GM12874 (cell line): Measurements from ENCODE around the gene TTLL3.

Source experiments
- CTCF ChIP-seq: IDR thresholded peaks from 2 replicates; pipeline ENCODE4 v1.5.1; 2011; ENCODE audit warnings: low read depth, mild to moderate bottlenecking, control low read depth, low read length, moderate library complexity; ENCODE audit not compliant: insufficient read depth

Gene TTLL3

GRCh38 chr3:9768141-9768775, 41.8 kb upstream of the TTLL3 start:
- no peak for TF ChIP-seq CTCF

DNA sequence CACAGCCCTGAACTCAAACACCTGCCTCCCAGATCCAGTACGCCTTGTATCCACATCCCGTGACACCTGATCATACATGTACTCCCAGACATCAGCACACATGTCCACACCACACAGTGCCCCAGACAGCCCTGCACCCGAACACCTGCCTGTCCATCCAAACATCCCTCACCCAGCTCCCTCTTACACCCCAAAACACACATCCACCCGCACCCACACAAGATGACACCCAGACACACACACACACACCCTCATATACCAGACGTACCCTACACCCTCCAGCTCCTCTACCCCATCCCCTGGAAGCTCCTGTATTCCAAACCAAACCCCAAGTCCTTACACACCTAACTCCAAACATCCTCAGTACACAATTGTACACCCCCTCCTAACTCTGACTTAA, 41.0 kb upstream of the TTLL3 start:
- no peak for TF ChIP-seq CTCF

DNA sequence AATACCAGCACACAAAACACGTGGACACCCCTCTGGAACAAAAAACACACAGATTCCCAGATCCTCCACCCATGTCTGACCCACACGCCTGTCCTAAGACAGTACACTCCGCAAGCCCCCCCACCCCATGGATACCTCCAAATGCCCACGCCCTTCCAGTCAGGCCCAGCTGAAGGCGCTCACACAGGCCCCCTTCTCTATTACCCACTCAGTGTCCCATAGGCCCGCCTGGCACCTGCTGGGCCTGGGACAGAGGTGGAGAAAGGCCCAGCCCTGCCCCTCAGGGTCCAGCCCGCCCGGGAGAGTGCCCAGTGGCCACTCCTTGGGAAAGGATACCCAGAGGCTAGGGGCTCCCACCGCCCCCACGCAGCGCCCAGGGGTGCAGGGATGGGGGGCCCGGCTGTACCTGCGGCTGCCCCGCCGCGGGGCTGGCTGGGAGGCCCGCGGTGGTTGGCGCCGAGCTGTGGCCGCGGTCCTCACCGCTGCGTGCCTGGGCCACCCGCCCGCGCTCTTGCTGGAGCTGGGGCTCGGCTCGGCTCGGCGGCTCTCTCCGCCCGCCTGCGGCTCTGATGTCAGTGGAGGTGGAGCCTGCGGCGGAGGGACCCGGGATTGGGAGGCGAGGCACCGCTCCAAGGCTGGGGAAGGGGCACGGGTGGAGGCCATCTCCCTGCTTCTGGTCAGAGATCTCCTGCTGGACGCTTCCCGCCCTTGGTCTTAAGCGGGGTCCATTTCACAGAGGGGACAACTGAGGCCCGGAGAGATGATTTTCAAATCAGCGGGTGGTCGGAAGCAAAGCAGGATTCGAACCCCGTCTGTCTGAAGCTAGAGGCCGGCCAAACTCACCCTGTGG, 40.4 kb upstream of the TTLL3 start, which contains the start of gene CAMK1:
CAMK1 (minus strand) TSS at position 522 of the 850 bp plus-strand sequence. CDS start 2,198 bp downstream, outside the sequence.
- TF ChIP-seq CTCF = no peak

- no peak for TF ChIP-seq CTCF
These were observed 39.7 kb upstream of the TTLL3 start for GRCh38 chr3:9770276-9770812.

- TF ChIP-seq CTCF = no peak
These were observed 33.0 kb upstream of the TTLL3 start for GRCh38 chr3:9776896-9777693.

- no peak for TF ChIP-seq CTCF
These were observed 32.4 kb upstream of the TTLL3 start for GRCh38 chr3:9777694-9778021.
